ENCODE results near the gene RESF1.

GRCh38 chr12:31967539-31967938 lies 8.3 kb downstream of the RESF1 start:
- no peak for TF ChIP-seq CTCF (conservative IDR thresholded peaks at IDR 0.05)
- no peak for TF ChIP-seq ZFX (IDR thresholded peaks at IDR 0.05)

Data from C4-2B (cell line).